ENCODE results near the gene SREK1IP1.

SREK1IP1 gene

GRCh38 chr5:64800926-64801325, 32.4 kb upstream of the SREK1IP1 start:
- no peak for TF ChIP-seq CTCF (conservative IDR thresholded peaks at IDR 0.05; ENCODE audit: control insufficient read depth, insufficient read depth, low read depth, low read length)
- no peak for DNase-seq (ENCODE audit: low read depth)

GRCh38 chr5:64796301-64796700, 27.8 kb upstream of the SREK1IP1 start:
- TF ChIP-seq CTCF (conservative IDR thresholded peaks at IDR 0.05; ENCODE audit: control insufficient read depth, insufficient read depth, low read depth, low read length) = no peak
- H3K4me3 ChIP-seq (ENCODE audit: control insufficient read depth, low read depth, low read length) = no peak overlapping the region
- no peak for DNase-seq (ENCODE audit: low read depth)

More at GRCh38 chr5:64800926-64801325, 32.4 kb upstream of the SREK1IP1 start:
- H3K4me3 ChIP-seq (ENCODE audit: control insufficient read depth, low read depth, low read length) = no peak overlapping the region

GRCh38 chr5:64794053-64794770, 25.7 kb upstream of the SREK1IP1 start:
- no peak for DNase-seq (ENCODE audit: low read depth)
- no peak overlapping the region for H3K4me3 ChIP-seq (ENCODE audit: control insufficient read depth, low read depth, low read length)
- TF ChIP-seq CTCF (conservative IDR thresholded peaks at IDR 0.05; ENCODE audit: control insufficient read depth, insufficient read depth, low read depth, low read length) = no peak

GRCh38 chr5:64792469-64792868, 24.0 kb upstream of the SREK1IP1 start:
- no peak overlapping the region for H3K4me3 ChIP-seq (ENCODE audit: control insufficient read depth, low read depth, low read length)
- TF ChIP-seq CTCF (conservative IDR thresholded peaks at IDR 0.05; ENCODE audit: control insufficient read depth, insufficient read depth, low read depth, low read length) = no peak
- DNase-seq (ENCODE audit: low read depth) = no peak

- DNase-seq (ENCODE audit: low read depth) = peak; percentile 36
- no peak overlapping the region for H3K4me3 ChIP-seq (ENCODE audit: control insufficient read depth, low read depth, low read length)
- TF ChIP-seq CTCF (conservative IDR thresholded peaks at IDR 0.05; ENCODE audit: control insufficient read depth, insufficient read depth, low read depth, low read length) = no peak
These were observed 21.7 kb upstream of the SREK1IP1 start for GRCh38 chr5:64790210-64790609.

- DNase-seq (ENCODE audit: low read depth) = peak; percentile 69
These were observed 21.0 kb upstream of the SREK1IP1 start for GRCh38 chr5:64789457-64789856.

More at GRCh38 chr5:64789457-64789856, 21.0 kb upstream of the SREK1IP1 start:
- H3K4me3 ChIP-seq (ENCODE audit: control insufficient read depth, low read depth, low read length) = no peak overlapping the region
- no peak for TF ChIP-seq CTCF (conservative IDR thresholded peaks at IDR 0.05; ENCODE audit: control insufficient read depth, insufficient read depth, low read depth, low read length)
